GM23338 (cell line): ENCODE data around the gene RSPH1. TPM values are rescaled to one million over a fixed set of nuclear protein-coding genes. Genes with fewer than 3 reads are reported as not detected.

Experiments
- ATAC-seq: fragments of 200-7000 bp; cut with Tn5 transposase; 3 replicates; pipeline ENCODE4 v1.9.1; 2020
- DNase-seq: peaks from one replicate; pipeline ENCODE4 v3.0.0-alpha.2; 2015; ENCODE audit warnings: low spot score
- H2AFZ ChIP-seq: fragments of 200-600 bp; sonication (generic); 2 replicates; pipeline ENCODE4 v1.8.0; 2016; ENCODE audit warnings: antibody characterized with exemption, mild to moderate bottlenecking, moderate library complexity
- H3F3A ChIP-seq: fragments of 200-600 bp; sonication (generic); replicated peaks from 2 replicates; pipeline ENCODE4 v1.8.0; 2017; ENCODE audit warnings: antibody characterized with exemption, mixed run types, low read depth
- H3K27ac ChIP-seq: fragments of 200-600 bp; sonication (generic); 2 replicates; pipeline ENCODE4 v1.6.1; 2016; ENCODE audit warnings: low read depth
- H3K27me3 ChIP-seq: fragments of 200-600 bp; sonication (generic); 2 replicates; pipeline ENCODE4 v1.8.0; 2016; ENCODE audit warnings: mild to moderate bottlenecking, mixed run types, moderate library complexity; ENCODE audit not compliant: insufficient read depth
- H3K36me3 ChIP-seq: fragments of 200-600 bp; sonication (generic); 2 replicates; pipeline ENCODE4 v1.8.0; 2016; ENCODE audit warnings: mild to moderate bottlenecking; ENCODE audit not compliant: insufficient read depth
- H3K4me1 ChIP-seq: fragments of 200-600 bp; sonication (generic); 2 replicates; pipeline ENCODE4 v1.8.0; 2016; ENCODE audit warnings: mild to moderate bottlenecking, moderate library complexity; ENCODE audit not compliant: insufficient read depth
- H3K4me2 ChIP-seq: fragments of 200-600 bp; sonication (generic); 2 replicates; pipeline ENCODE4 v1.7.1; 2017; ENCODE audit warnings: mixed run types
- H3K4me3 ChIP-seq: fragments of 200-600 bp; sonication (generic); 2 replicates; pipeline ENCODE4 v1.6.1; 2016; ENCODE audit warnings: mixed run types
- H3K79me2 ChIP-seq: fragments of 200-600 bp; sonication (generic); replicated peaks from 2 replicates; pipeline ENCODE4 v1.8.0; 2017; ENCODE audit warnings: mild to moderate bottlenecking; ENCODE audit not compliant: insufficient read depth
- H3K9me2 ChIP-seq: fragments of 200-600 bp; sonication (generic); 2 replicates; pipeline ENCODE4 v1.8.0; 2017; ENCODE audit not compliant: insufficient read depth
- H4K20me1 ChIP-seq: fragments of 200-600 bp; sonication (generic); replicated peaks from 2 replicates; pipeline ENCODE4 v1.8.0; 2017; ENCODE audit warnings: mild to moderate bottlenecking; ENCODE audit not compliant: insufficient read depth
- H3K27ac Mint-ChIP-seq: 2 replicates; pipeline ENCODE4 v1.8.0; 2020; ENCODE audit warnings: inconsistent platforms, mild to moderate bottlenecking, moderate library complexity, mixed read lengths
- H3K27me3 Mint-ChIP-seq: 3 replicates; pipeline ENCODE4 v1.8.0; 2022; ENCODE audit warnings: low read depth, mild to moderate bottlenecking, moderate library complexity, mixed read lengths, inconsistent platforms; ENCODE audit not compliant: insufficient read depth, poor library complexity
- H3K36me3 Mint-ChIP-seq: 3 replicates; pipeline ENCODE4 v1.8.0; 2021; ENCODE audit warnings: low read depth, mild to moderate bottlenecking, inconsistent platforms, moderate library complexity, mixed read lengths
- H3K4me1 Mint-ChIP-seq: 3 replicates; pipeline ENCODE4 v1.8.0; 2020; ENCODE audit warnings: mild to moderate bottlenecking, inconsistent platforms, mixed read lengths
- H3K4me3 Mint-ChIP-seq: 3 replicates; pipeline ENCODE4 v1.8.0; 2021; ENCODE audit warnings: moderate library complexity, mild to moderate bottlenecking, inconsistent platforms, mixed read lengths
- H3K9me3 Mint-ChIP-seq: 3 replicates; pipeline ENCODE4 v1.8.0; 2020; ENCODE audit warnings: moderate library complexity, mild to moderate bottlenecking, inconsistent platforms, mixed read lengths
- CREB1 ChIP-seq: fragments of 250-450 bp; sonication (Bioruptor Pico); IDR thresholded peaks from 2 replicates; pipeline ENCODE4 v1.5.0; 2020; ENCODE audit warnings: low read depth, mild to moderate bottlenecking, moderate library complexity
- CTCF ChIP-seq, 2 experiments: fragments of 200-600 bp in 1 of 2; sonication (generic) in 1 of 2; conservative IDR thresholded peaks; 2 replicates each; pipeline versions ENCODE4 v1.5.1 to v1.6.1; 2016 to 2017; ENCODE audit warnings: antibody characterized with exemption in 2 of 2, low read depth in 2 of 2, mild to moderate bottlenecking in 2 of 2, moderate library complexity in 1 of 2
- ETS1 ChIP-seq: IDR thresholded peaks from 2 replicates; pipeline ENCODE4 v1.6.1; 2016; ENCODE audit warnings: antibody characterized with exemption
- EZH2 ChIP-seq: fragments of 200-600 bp; sonication (generic); IDR thresholded peaks from one replicate; pipeline ENCODE4 v1.8.0; 2017; ENCODE audit warnings: antibody characterized with exemption, mild to moderate bottlenecking, low read depth; ENCODE audit not compliant: unreplicated experiment
- EZH2phosphoT487 ChIP-seq: fragments of 200-600 bp; sonication (generic); IDR thresholded peaks from one replicate; pipeline ENCODE4 v1.8.1; 2018; ENCODE audit warnings: antibody characterized with exemption; ENCODE audit not compliant: unreplicated experiment
- JUNB ChIP-seq: IDR thresholded peaks from one replicate; pipeline ENCODE4 v1.6.1; 2016; ENCODE audit warnings: antibody characterized with exemption; ENCODE audit not compliant: unreplicated experiment
- NANOG ChIP-seq: IDR thresholded peaks from 2 replicates; pipeline ENCODE4 v1.6.1; 2016; ENCODE audit warnings: antibody characterized with exemption, borderline replicate concordance
- POLR2AphosphoS5 ChIP-seq: IDR thresholded peaks from 2 replicates; pipeline ENCODE4 v1.6.1; 2016; ENCODE audit warnings: antibody characterized with exemption, low read depth
- REST ChIP-seq: IDR thresholded peaks from one replicate; pipeline ENCODE4 v1.6.1; 2018; ENCODE audit warnings: antibody characterized with exemption; ENCODE audit not compliant: unreplicated experiment
- STAT1 ChIP-seq: IDR thresholded peaks from one replicate; pipeline ENCODE4 v1.6.1; 2016; ENCODE audit warnings: antibody characterized with exemption; ENCODE audit not compliant: unreplicated experiment
- ZNF114 ChIP-seq: fragments of 250-450 bp; sonication (Bioruptor Pico); IDR thresholded peaks from 2 replicates; pipeline ENCODE4 v1.5.0; 2020; ENCODE audit warnings: mild to moderate bottlenecking, moderate library complexity
- ZNF331 ChIP-seq: fragments of 250-450 bp; sonication (Bioruptor Pico); IDR thresholded peaks from 2 replicates; pipeline ENCODE4 v1.5.0; 2020; ENCODE audit warnings: low read depth, mild to moderate bottlenecking, moderate library complexity
- ZNF462 ChIP-seq: fragments of 250-450 bp; sonication (Bioruptor Pico); IDR thresholded peaks from 2 replicates; pipeline ENCODE4 v1.5.0; 2020; ENCODE audit warnings: mild to moderate bottlenecking, moderate library complexity
- polyA plus RNA-seq: library from polyadenylated mRNA; unstranded; fragments of >200 nt; fragmentation: Nextera tagmentation; extraction: Ambion mirVana; gene quantifications from 2 replicates; pipeline ENCODE4 v1.2.1, GENCODE V29; 2016
- total RNA-seq: library from RNA; depleted of rRNA; stranded (reverse); fragments of >200 nt; shearing (Covaris generic); gene quantifications from 2 replicates; pipeline ENCODE4 v1.2.3, GENCODE V29; 2014

RSPH1 gene
- total and polyA plus RNA-seq, 2 experiments from 2014 or later: 0.23 TPM; not detected in 1

- peaks cover 5% of the 10 kb centered on the region for H3F3A ChIP-seq
- peaks cover 25% of the 10 kb centered on the region for H3K4me1 ChIP-seq
- H3K79me2 ChIP-seq: peaks cover 24% of the 10 kb centered on the region
- no peak for DNase-seq
- no peaks in the 10 kb centered on the region for H3K9me2 ChIP-seq
- ATAC-seq: no peak
- no peak overlapping the region for H3K4me2 ChIP-seq
- Mint-ChIP-seq H3K4me1 (peaks cover 54% of the 10 kb centered on the region), H3K36me3 (peaks cover 25% of the 10 kb centered on the region), H3K27me3 (peaks cover 20% of the 10 kb centered on the region), H3K9me3 (no peaks in the 10 kb centered on the region), H3K4me3 (no peak overlapping the region; the same call in 2 of the 3 replicates), H3K27ac (no peak overlapping the region)
- no peak overlapping the region for H3K4me3 ChIP-seq
- TF ChIP-seq STAT1 (no peak), REST (no peak), ZNF114 (no peak), POLR2AphosphoS5 (no peak), EZH2phosphoT487 (no peak), ETS1 (no peak), ZNF462 (CRISPR knock-in tag) (no peak), CTCF (conservative IDR thresholded peaks at IDR 0.05; ENCODE audit: low read depth in 2 of 2) (no peak), NANOG (no peak), JUNB (no peak), EZH2 (no peak), CREB1 (CRISPR knock-in tag) (no peak), ZNF331 (CRISPR knock-in tag) (no peak)
- peaks cover 6% of the 10 kb centered on the region; the same call in 1 of the 2 replicates for H3K36me3 ChIP-seq
- H4K20me1 ChIP-seq: peaks cover 8% of the 10 kb centered on the region; the same call in 1 of the 2 replicates
- H2AFZ ChIP-seq: no peak overlapping the region
- H3K27ac ChIP-seq: no peak overlapping the region
- no peaks in the 10 kb centered on the region for H3K27me3 ChIP-seq
Measured at GRCh38 chr21:42527127-42527488, 31.1 kb upstream of the RSPH1 start.
